ENCODE measurements around the gene SH2D3A.

DNA sequence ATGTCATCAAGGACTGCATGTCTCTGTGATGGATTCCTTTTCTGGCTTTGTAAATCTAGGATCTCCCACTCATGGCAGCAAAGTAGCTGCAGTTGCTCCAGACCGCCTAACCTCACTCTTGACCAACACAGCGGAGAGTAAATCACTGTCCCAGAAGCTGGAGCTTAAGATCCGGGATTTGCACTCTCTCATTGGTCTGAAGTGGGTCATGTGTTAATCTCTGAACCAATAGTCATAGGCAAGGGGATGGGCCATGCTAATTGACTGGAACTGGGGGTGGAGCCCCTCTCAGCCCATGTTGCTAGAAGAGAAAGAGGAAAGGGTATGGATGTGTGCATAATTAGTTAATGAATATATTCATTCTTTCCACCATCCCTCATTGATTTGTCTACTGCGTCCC is 39.3 kb upstream of the SH2D3A start:
- TF ChIP-seq CTCF (conservative IDR thresholded peaks at IDR 0.05) = no peak
- TF ChIP-seq EZH2 (IDR thresholded peaks at IDR 0.05; ENCODE audit: low read depth) = no peak

Data from PC-9 (cell line).